HepG2 (cell line): ENCODE data around the gene VGF. TPM values are rescaled to one million over a fixed set of nuclear protein-coding genes. Genes with fewer than 3 reads are reported as not detected.

Experiments used
- DPF2 ChIP-seq: sonication (generic); formaldehyde crosslinking; IDR thresholded peaks from 2 replicates; pipeline ENCODE4 v1.4.0; 2020; ENCODE audit warnings: mild to moderate bottlenecking, low read depth, missing genetic modification reagents, borderline replicate concordance
- FLYWCH1 ChIP-seq: sonication (generic); formaldehyde crosslinking; IDR thresholded peaks from 2 replicates; pipeline ENCODE4 v1.8.1; 2023; ENCODE audit warnings: mild to moderate bottlenecking, missing genetic modification reagents
- FOXA3 ChIP-seq: IDR thresholded peaks from 2 replicates; pipeline ENCODE4 v1.6.1; 2016; ENCODE audit warnings: missing genetic modification reagents, missing compliant biosample characterization
- GLI4 ChIP-seq: sonication (generic); formaldehyde crosslinking; IDR thresholded peaks from 2 replicates; pipeline ENCODE4 v1.5.1; 2020; ENCODE audit warnings: missing genetic modification reagents, mild to moderate bottlenecking, moderate library complexity, borderline replicate concordance
- HMGXB3 ChIP-seq: sonication (generic); formaldehyde crosslinking; IDR thresholded peaks from 2 replicates; pipeline ENCODE4 v1.4.0; 2020; ENCODE audit warnings: missing genetic modification reagents, borderline replicate concordance
- HNRNPUL1 ChIP-seq: fragments of 200-400 bp; formaldehyde crosslinking; IDR thresholded peaks from 2 replicates; pipeline ENCODE4 v1.6.1; 2017; ENCODE audit warnings: low read depth, mild to moderate bottlenecking, low read length, moderate library complexity
- KAT2B ChIP-seq: fragments of 150-350 bp; IDR thresholded peaks from 2 replicates; pipeline ENCODE4 v1.6.1; 2014; ENCODE audit warnings: low read depth, low read length, borderline replicate concordance
- KDM2A ChIP-seq: sonication (generic); formaldehyde crosslinking; IDR thresholded peaks from 2 replicates; pipeline ENCODE4 v1.4.0; 2020; ENCODE audit warnings: low read depth, missing genetic modification reagents, borderline replicate concordance
- LCORL ChIP-seq, 2 experiments: fragments of 450-650 bp in 1 of 2; sonication (generic) in 1 of 2; formaldehyde crosslinking in 1 of 2; IDR thresholded peaks; 2 replicates each; pipeline versions ENCODE4 v1.5.0 to v1.6.1; 2017 to 2020; ENCODE audit warnings: antibody characterized with exemption in 1 of 2, missing genetic modification reagents in 1 of 2
- PITX1 ChIP-seq: sonication (generic); formaldehyde crosslinking; IDR thresholded peaks from 2 replicates; pipeline ENCODE4 v1.5.1; 2020; ENCODE audit warnings: mild to moderate bottlenecking, missing genetic modification reagents
- POGK ChIP-seq: sonication (generic); formaldehyde crosslinking; conservative IDR thresholded peaks from 2 replicates; pipeline ENCODE4 v1.8.0; 2022; ENCODE audit warnings: mild to moderate bottlenecking, moderate library complexity, missing genetic modification reagents
- RCOR2 ChIP-seq: IDR thresholded peaks from 2 replicates; pipeline ENCODE4 v1.6.1; 2016; ENCODE audit warnings: missing biosample characterization, missing genetic modification reagents
- RFX3 ChIP-seq: IDR thresholded peaks from 2 replicates; pipeline ENCODE4 v1.6.1; 2016; ENCODE audit warnings: missing biosample characterization, missing genetic modification reagents
- SP4 ChIP-seq: sonication (generic); formaldehyde crosslinking; IDR thresholded peaks from 2 replicates; pipeline ENCODE4 v1.8.1; 2023; ENCODE audit warnings: mild to moderate bottlenecking, missing genetic modification reagents
- THAP11 ChIP-seq: IDR thresholded peaks from 2 replicates; pipeline ENCODE4 v1.6.1; 2016; ENCODE audit warnings: missing biosample characterization, missing genetic modification reagents
- ZNF24 ChIP-seq: fragments of 450-650 bp; IDR thresholded peaks from 2 replicates; pipeline ENCODE4 v1.6.1; 2017; ENCODE audit warnings: antibody characterized with exemption, mild to moderate bottlenecking
- ZNF331 ChIP-seq: sonication (generic); formaldehyde crosslinking; IDR thresholded peaks from 2 replicates; pipeline ENCODE4 v1.4.0; 2020; ENCODE audit warnings: missing genetic modification reagents
- ZNF570 ChIP-seq: sonication (generic); formaldehyde crosslinking; IDR thresholded peaks from 2 replicates; pipeline ENCODE4 v1.4.0; 2020; ENCODE audit warnings: mild to moderate bottlenecking, missing genetic modification reagents, borderline replicate concordance
- ZNF737 ChIP-seq: sonication (generic); formaldehyde crosslinking; IDR thresholded peaks from 2 replicates; pipeline ENCODE4 v1.5.0; 2020; ENCODE audit warnings: missing genetic modification reagents, mild to moderate bottlenecking, borderline replicate concordance
- ZNF768 ChIP-seq: sonication (generic); formaldehyde crosslinking; IDR thresholded peaks from 2 replicates; pipeline ENCODE4 v1.4.0; 2020; ENCODE audit warnings: missing genetic modification reagents
- polyA plus RNA-seq, 8 experiments: library from polyadenylated mRNA; depleted of rRNA in 3 of 8; stranded (reverse) in 7 of 8; unstranded in 1 of 8; fragments of >200 nt; fragmentation: Illumina TruSeq in 4 of 8; extraction: Trizol in 4 of 8; gene quantifications; 2 replicates each; pipeline versions ENCODE4 v1.2.1 to v1.2.3, GENCODE V29; 2011 to 2016; ENCODE audit warnings: low read depth in 4 of 8, missing spikeins in 1 of 8, mixed read lengths in 1 of 8; ENCODE audit not compliant: insufficient read depth in 1 of 8
- total RNA-seq, 5 experiments: library from RNA; depleted of rRNA; stranded (reverse); fragments of >200 nt; fragmentation: Illumina TruSeq; extraction: Trizol; gene quantifications; 2 replicates each; pipeline ENCODE4 v1.2.3, GENCODE V29; 2016; ENCODE audit warnings: low read depth in 1 of 5
- TF ChIP-seq, protein P1 (sequence below): sonication (generic); formaldehyde crosslinking; IDR thresholded peaks from 2 replicates; pipeline ENCODE4 v1.5.0; 2020; ENCODE audit warnings: mild to moderate bottlenecking, missing genetic modification reagents, moderate library complexity

VGF gene
- total and polyA plus RNA-seq, 2 of the 13 experiments (the other 11 are each of a cell fraction or from before 2014, with no cell fraction given): 0.12 to 0.46 TPM

- TF ChIP-seq FLYWCH1 (CRISPR knock-in tag) (0 out of 2 replicates have a peak, but pooled peaks have one; percentile 47), HNRNPUL1 (no peak), ZNF570 (CRISPR knock-in tag) (no peak), DPF2 (CRISPR knock-in tag) (no peak), ZNF24 (no peak), PITX1 (CRISPR knock-in tag) (no peak; the same call in 1 of the 2 replicates), KDM2A (peak; percentile 31; the same call in 1 of the 2 replicates), KAT2B (no peak), ZNF737 (CRISPR knock-in tag) (peak; percentile 87; the same call in 1 of the 2 replicates), SP4 (peak; percentile 65; the same call in 1 of the 2 replicates), RCOR2 (CRISPR knock-in tag) (peak; percentile 40; the same call in 1 of the 2 replicates), THAP11 (CRISPR knock-in tag) (0 out of 2 replicates have a peak, but pooled peaks have one; percentile 11), POGK (CRISPR knock-in tag) (peak; percentile 77; the same call in 1 of the 2 replicates), LCORL (IDR thresholded peaks at IDR 0.05) (no peak), LCORL (CRISPR knock-in tag; IDR thresholded peaks at IDR 0.05) (peak; percentile 67; the same call in 1 of the 2 replicates), ZNF768 (CRISPR knock-in tag) (no peak), GLI4 (CRISPR knock-in tag) (peak; percentile 50; the same call in 1 of the 2 replicates), FOXA3 (CRISPR knock-in tag) (peak; percentile 94), HMGXB3 (CRISPR knock-in tag) (peak; percentile 67), RFX3 (CRISPR knock-in tag) (peak; percentile 25; the same call in 1 of the 2 replicates), ZNF331 (no peak)
- TF ChIP-seq, protein P1, sequence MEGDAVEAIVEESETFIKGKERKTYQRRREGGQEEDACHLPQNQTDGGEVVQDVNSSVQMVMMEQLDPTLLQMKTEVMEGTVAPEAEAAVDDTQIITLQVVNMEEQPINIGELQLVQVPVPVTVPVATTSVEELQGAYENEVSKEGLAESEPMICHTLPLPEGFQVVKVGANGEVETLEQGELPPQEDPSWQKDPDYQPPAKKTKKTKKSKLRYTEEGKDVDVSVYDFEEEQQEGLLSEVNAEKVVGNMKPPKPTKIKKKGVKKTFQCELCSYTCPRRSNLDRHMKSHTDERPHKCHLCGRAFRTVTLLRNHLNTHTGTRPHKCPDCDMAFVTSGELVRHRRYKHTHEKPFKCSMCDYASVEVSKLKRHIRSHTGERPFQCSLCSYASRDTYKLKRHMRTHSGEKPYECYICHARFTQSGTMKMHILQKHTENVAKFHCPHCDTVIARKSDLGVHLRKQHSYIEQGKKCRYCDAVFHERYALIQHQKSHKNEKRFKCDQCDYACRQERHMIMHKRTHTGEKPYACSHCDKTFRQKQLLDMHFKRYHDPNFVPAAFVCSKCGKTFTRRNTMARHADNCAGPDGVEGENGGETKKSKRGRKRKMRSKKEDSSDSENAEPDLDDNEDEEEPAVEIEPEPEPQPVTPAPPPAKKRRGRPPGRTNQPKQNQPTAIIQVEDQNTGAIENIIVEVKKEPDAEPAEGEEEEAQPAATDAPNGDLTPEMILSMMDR (CRISPR knock-in tag): no peak
Measured at GRCh38 chr7:101125989-101126650, 39.2 kb downstream of the VGF start (continued).
